ENCODE results near the gene AQP2.

Gene AQP2

DNA sequence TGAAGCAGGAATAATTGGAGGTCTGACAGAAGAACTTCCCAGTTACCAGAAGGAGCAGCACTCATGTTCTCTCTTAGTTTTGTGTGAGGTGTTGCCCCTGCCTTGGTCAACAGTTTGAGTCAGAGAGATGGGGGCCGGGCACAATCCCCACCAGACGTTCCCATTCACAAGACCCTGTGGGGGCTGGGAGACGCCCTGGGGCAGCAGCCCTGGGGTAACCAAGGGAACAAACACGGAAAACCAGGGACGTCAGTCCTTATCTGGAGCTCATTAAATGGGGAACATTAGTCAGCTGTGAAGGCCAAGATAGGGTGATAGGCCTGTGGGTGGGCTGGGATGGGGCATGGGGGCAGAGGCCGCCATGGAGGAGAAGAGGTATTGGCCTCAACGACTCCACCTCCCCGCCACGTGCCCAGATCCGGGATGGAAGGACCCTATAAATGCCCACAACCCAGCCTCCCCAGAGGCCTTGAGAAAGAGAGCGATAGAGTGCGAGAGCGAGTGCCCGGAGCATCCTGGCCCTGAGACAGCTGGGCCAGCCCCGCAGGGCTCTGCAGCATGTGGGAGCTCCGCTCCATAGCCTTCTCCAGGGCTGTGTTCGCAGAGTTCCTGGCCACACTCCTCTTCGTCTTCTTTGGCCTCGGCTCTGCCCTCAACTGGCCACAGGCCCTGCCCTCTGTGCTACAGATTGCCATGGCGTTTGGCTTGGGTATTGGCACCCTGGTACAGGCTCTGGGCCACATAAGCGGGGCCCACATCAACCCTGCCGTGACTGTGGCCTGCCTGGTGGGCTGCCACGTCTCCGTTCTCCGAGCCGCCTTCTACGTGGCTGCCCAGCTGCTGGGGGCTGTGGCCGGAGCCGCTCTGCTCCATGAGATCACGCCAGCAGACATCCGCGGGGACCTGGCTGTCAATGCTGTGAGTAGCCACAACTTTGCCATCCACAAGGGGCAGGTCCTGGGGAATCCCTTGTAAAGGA, at the start of gene AQP2:
AQP2 (plus strand) TSS at position 465 of the 979 bp plus-strand sequence; CDS start at position 559, 94 bp downstream.
- no peak for DNase-seq (ENCODE audit: low spot score)

GRCh38 chr12:49901026-49901425, 49.5 kb upstream of the AQP2 start:
- DNase-seq (ENCODE audit: low spot score) = no peak

DNA sequence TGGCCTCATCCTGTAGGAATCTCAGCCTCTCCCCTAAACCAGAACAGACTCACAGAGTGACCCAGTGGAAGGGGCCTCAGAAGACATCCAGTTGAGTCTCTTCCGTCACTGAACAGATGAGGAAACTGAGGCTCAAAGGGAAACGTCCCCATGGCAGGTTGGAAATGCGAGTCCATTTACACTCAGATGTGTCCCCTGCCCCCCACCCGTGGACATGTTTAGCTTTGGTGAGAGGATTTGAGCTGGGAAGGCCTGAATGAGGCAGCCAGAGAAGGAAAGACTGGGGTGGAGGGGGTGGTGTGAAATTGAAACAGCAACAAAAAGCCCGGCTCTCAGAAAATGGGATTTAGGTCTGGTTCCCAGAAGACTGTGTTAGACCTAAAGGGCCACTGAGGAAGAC, 48.6 kb upstream of the AQP2 start:
- DNase-seq (ENCODE audit: low spot score) = no peak

DNA sequence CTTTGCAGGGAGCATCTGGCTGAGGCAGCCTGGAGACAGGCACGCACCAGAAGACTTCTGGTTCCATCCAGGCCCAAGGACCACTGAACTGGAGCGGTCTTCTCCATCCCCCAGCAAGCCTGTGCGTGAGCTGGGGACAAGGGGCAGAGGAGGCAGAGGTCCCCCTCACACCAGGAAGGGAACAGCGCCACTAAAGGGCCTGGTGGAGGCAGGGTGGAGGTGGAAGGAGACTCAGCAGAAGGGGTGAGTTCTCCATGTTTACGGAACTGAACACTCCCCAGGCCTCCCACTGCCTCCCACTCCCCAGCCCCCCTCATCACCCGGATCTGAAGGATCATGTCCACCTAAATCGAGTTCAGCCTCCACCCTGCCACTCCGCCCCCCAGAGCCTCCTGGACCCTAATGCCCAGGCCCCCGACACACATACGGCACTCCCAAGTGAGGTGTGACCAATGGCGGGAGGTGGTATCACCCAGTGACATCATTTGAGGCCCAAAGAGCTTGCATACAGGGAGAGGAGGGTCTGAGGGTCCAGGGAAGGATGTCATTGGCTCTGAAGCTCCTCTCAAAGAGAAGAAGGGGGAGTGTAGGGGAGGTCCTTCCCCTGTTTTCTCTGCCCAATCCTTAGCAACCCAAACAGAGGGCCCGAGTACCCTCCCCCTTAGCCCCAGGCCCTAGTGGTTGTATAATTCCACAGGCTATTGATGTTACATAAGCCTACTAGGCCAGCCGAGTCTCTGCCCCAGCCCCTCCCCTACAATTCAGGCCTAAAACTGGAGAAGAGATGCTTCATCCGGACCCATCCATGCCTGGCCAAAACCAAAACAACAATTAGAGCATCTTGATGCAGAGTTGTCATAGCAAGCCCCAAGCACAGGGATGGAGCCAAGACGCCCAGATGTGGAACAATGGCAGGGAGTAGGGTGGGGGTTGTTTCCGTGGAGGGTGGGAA, 47.9 kb upstream of the AQP2 start:
- DNase-seq (ENCODE audit: low spot score) = no peak

GRCh38 chr12:49903351-49903699, 47.2 kb upstream of the AQP2 start:
- DNase-seq (ENCODE audit: low spot score) = no peak

DNA sequence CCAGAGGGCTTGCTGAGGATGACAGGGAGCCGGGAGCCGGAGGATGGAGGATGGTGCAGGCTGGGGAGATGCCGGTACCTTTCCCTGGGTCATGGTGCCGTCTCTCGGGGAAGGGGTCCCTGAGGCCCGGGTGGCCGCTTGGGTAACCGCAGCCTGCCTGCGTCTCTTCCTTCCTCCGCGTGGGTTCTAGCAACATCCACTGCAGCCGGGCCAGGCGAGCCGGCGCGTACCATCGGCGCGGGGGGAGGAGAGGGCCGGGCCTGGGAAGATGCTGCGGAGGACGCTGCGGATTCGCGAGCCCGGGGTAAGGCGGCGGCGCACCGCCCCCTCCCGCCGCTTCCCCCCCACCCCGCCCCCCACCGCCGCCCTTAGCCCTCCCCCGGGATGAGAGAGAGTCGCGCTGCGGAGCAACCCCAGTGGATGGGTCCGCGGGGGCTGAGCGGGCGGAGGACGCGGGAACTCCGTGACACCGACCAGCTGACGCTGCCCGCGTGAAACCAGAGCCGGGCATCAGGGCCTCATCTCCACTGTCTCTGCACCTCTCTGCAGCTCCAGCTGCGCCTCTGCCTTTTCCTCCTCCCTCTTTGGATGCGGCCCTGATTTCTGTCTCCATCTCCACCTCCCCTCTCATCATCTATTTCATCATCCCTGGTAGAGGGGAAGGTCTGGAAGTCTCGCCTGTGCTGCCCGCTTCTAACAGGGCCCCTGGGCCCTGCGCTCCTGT, 46.7 kb upstream of the AQP2 start, which contains the start of gene FAIM2:
FAIM2 (minus strand) TSS at position 201 of the 724 bp plus-strand sequence; CDS start at position 93, 108 bp downstream.
- DNase-seq (ENCODE audit: low spot score) = peak; percentile 86

DNA sequence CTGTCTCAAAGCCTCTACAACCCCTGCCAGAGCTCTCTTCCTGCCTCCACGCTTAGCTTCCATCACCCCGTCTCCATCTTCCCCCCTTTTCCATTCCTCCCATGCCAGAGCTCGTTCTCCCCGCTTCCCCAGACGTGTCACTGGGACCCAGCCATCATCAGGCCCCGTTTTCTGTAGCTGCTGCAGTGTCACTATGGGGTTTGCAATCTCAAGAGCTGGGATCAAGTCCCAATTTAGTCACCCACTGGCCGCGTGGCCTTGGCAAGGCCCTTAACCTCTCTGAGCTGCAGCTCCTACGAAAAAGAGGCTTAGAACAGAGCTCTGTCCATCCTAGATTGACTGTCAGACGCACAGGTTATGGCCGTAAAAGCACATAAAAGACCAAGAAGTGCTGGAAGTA, 45.9 kb upstream of the AQP2 start:
- DNase-seq (ENCODE audit: low spot score) = no peak

GRCh38 chr12:49905718-49906314, 44.7 kb upstream of the AQP2 start:
- no peak for DNase-seq (ENCODE audit: low spot score)

DNA sequence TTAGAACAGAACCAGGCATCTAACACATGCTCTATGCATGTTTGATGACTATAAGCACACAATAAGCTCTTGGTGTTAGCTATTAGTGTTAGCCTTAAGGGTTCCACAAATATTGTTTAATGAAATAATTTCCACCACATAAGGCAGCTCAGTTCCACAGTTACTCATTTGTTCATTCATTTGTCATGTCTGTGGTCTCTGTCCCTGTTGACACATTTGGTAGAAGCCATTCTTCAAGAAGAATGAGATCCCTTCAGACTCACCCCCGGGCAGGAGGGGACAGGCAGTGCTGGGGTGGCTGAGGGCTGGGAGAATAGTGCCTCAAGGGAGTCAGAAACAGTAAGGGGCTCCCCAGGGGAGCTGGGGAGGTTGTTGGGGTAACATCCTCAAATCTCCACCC, 43.2 kb upstream of the AQP2 start:
- DNase-seq (ENCODE audit: low spot score) = no peak

DNA sequence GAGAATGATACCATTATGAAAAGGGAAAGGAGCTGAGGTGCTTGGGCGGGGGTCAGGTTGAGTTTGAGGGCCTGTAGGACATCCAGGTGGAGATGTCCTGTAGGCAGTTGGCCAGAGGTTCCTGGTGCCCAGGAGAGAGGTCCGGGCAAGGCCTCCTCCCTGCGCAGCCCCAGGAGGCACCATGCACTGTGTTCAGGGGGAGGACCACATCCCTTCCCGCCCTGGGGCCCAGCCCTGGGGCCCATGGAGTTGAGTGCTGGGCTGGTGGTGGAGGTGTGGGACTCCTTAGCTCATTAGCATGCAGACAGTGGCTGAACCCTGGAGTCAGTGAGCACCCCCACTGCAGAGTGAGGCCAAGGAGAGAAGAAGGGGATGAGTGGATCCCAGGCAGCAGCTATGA, 41.2 kb upstream of the AQP2 start:
- no peak for DNase-seq (ENCODE audit: low spot score)

- no peak for DNase-seq (ENCODE audit: low spot score)
Observed at GRCh38 chr12:49909826-49910225, 40.7 kb upstream of the AQP2 start.

DNA sequence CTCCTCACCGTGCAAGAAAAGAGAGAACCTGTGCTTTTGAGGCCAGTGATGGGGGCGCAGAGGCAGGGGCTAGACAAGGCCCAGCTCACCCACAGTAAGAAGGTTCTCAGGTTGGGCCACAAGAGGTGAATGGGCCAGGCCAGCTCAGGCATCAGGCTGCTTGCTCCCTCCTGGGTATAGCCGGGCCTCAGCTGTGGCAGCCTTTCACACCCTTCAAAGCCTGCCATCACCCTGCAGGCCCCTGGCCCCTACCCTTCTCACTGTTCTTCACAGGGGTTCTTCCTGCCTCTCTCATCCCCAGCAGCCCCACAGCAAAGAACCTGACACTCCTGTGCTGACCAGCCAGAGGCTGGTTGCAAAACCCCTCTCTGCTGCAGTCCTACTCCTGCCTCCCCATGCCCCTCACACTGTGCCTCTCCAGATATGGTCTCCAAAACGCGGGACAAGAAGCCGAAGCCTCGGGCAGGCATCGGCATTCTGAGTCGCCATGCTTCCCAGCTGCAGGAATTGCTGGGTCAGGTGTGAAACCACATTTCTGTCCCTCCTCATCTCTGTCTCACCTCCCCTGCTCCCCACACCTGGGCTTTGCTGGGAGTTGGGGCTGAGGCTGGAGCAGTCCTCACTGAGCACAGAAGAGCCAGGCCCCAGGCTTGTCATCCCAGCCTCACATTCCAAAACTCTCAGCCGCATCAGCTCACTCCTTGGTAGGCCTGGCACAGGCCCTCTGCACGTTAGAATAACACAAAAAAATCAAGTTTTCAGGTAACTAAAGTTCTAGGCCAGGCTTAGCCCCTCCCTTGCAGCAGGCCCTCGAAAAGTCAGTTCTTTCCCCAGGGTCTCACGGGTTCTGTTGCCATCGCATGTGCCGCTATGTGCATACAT, 40.0 kb upstream of the AQP2 start:
- no peak for DNase-seq (ENCODE audit: low spot score)

DNA sequence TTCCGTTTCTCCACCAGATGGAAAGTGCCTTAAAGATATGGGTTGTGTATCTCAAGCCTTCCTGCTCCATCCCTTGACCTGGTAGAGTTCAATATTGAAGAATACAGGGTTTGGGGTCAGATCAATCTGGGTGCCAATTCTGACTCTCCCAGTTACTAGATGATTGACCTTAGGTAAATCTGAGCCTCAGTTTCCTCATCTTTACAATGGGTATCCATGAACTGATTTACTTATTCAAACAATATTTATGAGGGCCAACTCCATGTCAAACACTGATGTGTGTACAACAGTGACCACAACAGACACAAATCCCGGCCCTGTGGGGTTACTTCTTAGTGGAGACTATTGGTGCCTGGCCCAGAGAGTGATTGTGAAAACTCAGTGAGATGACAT, 39.3 kb upstream of the AQP2 start:
- DNase-seq (ENCODE audit: low spot score) = no peak

DNA sequence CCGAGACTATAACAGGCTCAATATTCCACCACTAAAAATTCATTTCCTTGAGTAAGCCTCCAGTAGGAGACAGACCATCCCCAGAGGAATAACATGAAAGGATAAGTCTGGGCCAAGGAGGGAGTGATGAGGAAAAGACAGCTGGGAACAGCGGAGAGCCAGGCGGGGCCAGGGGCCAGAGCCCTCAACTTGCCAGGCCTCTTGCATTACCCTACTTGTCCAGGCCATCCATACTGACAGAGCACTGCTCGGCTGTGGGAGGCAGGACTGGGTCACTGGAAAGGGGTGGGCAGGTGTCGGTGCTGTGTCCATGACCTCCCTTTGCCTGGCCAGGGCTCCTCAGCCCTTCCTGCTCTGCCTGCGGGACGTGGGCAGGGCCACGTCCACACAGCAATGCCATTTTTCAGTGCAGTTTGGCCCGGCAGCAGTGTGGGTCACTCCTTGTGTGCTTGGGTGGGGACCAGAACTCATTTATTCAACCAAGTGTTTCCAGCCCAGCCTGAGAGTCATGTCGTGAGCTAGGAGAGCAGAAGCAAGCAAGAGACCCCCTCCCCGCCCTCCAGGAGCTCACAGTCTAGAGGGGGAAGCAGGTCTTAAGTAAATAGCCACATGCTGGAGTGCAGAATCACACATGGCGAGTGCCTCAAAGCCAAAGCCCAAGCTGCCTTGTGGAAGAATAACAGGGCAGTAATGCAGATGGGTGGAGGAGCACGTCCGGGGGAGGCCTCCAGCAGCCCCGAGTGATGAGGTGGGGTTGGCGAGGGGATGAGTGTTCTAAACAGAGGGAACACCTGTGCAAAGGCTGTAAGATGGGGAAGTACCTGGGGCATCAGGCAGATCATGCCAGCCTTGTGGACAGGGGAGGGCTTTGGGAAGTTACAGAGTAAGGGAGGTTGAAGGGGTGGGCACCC, 37.9 kb upstream of the AQP2 start:
- DNase-seq (ENCODE audit: low spot score) = no peak

DNA sequence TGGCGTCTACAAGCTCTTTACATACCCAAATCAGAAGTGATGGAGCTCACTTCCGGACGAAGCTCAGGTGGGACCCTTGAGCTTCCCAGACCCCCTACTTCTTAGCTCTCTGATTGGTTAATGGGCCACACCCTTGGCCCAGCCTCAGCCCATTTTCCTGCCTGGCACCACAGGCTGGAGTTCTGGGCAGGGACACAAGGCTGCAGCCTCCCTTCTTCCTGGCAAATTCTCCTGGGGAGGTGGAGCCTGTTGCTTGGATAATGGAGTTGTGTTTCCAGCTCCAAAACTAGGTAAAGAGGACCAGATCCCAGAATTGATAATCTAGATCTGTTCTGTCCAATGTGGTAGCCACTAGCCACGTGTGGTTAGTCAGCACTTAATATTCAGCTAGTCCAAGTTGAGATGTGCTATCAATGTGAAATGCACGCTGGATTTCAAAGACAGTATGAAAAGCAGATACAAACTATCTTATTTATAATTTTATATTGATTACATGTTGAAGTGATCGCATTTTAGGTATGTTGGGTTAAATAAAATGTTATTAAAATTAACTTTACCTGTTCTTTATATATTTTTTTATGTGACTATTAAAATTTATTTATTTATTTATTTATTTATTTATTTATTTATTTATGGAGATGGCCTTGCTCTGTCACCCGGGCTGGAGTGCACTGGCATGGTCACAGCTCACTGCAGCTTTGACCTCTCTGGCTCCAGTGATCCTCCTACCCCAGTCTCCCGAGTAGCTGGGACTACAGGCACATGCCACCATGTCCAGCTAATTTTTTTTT, 34.2 kb upstream of the AQP2 start:
- DNase-seq (ENCODE audit: low spot score) = no peak

GRCh38 chr12:49917166-49917787, 33.3 kb upstream of the AQP2 start:
- DNase-seq (ENCODE audit: low spot score) = no peak

DNA sequence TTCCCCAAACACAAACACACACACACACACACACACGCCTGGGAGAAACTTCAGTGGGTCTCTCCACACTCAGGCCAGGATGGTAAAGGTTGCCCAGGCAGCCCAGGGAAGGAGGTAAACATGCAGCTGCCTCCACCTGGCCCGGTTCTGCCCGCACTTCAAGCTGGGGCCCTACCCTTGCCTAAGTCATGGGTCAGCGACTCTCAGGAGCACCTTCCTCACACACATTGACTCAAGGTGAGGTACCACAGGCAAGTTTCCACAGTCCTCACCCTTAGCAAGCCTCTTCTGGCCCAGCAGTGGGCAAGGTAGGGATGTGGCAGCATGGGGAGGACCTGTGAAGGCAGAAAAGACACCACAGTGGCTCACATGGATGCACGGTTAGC, 32.8 kb upstream of the AQP2 start:
- DNase-seq (ENCODE audit: low spot score) = no peak

- peak; percentile 32 for DNase-seq (ENCODE audit: low spot score)
Observed at GRCh38 chr12:49920241-49920914, 30.2 kb upstream of the AQP2 start.

All from AG20443 (cell line).